Measurements from ENCODE around the gene TBC1D1.

Gene TBC1D1

GRCh38 chr4:38062088-38062775 lies 171.3 kb downstream of the TBC1D1 start:
- TF ChIP-seq SIN3A (IDR thresholded peaks at IDR 0.05; ENCODE audit: borderline replicate concordance, insufficient read depth, low read length) (no peak), POLR2AphosphoS5 (IDR thresholded peaks at IDR 0.05; ENCODE audit: low read depth, low read length) (no peak), REST (IDR thresholded peaks at IDR 0.05; ENCODE audit: insufficient read depth in 1 of 2, low read depth in 2 of 2, low read length in 2 of 2) (no peak), FOXP2 (optimal IDR thresholded peaks at IDR 0.05; ENCODE audit: borderline replicate concordance, extremely low read depth, extremely low read length, insufficient read depth) (no peak), TAF1 (IDR thresholded peaks at IDR 0.05; ENCODE audit: borderline replicate concordance, insufficient read depth, low read length) (no peak)

GRCh38 chr4:38062776-38063097 lies 171.9 kb downstream of the TBC1D1 start:
- TF ChIP-seq POLR2AphosphoS5 (IDR thresholded peaks at IDR 0.05; ENCODE audit: low read depth, low read length) (no peak), TAF1 (IDR thresholded peaks at IDR 0.05; ENCODE audit: borderline replicate concordance, insufficient read depth, low read length) (no peak), SIN3A (IDR thresholded peaks at IDR 0.05; ENCODE audit: borderline replicate concordance, insufficient read depth, low read length) (no peak), REST (IDR thresholded peaks at IDR 0.05; ENCODE audit: insufficient read depth in 1 of 2, low read depth in 2 of 2, low read length in 2 of 2) (no peak), FOXP2 (optimal IDR thresholded peaks at IDR 0.05; ENCODE audit: borderline replicate concordance, extremely low read depth, extremely low read length, insufficient read depth) (no peak)

GRCh38 chr4:38065176-38065575 lies 174.3 kb downstream of the TBC1D1 start:
- no peak for TF ChIP-seq SIN3A (IDR thresholded peaks at IDR 0.05; ENCODE audit: borderline replicate concordance, insufficient read depth, low read length)
- no peak for TF ChIP-seq FOXP2 (optimal IDR thresholded peaks at IDR 0.05; ENCODE audit: borderline replicate concordance, extremely low read depth, extremely low read length, insufficient read depth)
- no peak for TF ChIP-seq TAF1 (IDR thresholded peaks at IDR 0.05; ENCODE audit: borderline replicate concordance, insufficient read depth, low read length)

- no peak for TF ChIP-seq TAF1 (IDR thresholded peaks at IDR 0.05; ENCODE audit: borderline replicate concordance, insufficient read depth, low read length)
- TF ChIP-seq POLR2AphosphoS5 (IDR thresholded peaks at IDR 0.05; ENCODE audit: low read depth, low read length): no peak
- no peak for TF ChIP-seq REST (IDR thresholded peaks at IDR 0.05; ENCODE audit: insufficient read depth in 1 of 2, low read depth in 2 of 2, low read length in 2 of 2)
- TF ChIP-seq FOXP2 (optimal IDR thresholded peaks at IDR 0.05; ENCODE audit: borderline replicate concordance, extremely low read depth, extremely low read length, insufficient read depth): no peak
- no peak for TF ChIP-seq SIN3A (IDR thresholded peaks at IDR 0.05; ENCODE audit: borderline replicate concordance, insufficient read depth, low read length)
Observed at GRCh38 chr4:38065900-38066299, 175.0 kb downstream of the TBC1D1 start.

- TF ChIP-seq SIN3A (IDR thresholded peaks at IDR 0.05; ENCODE audit: borderline replicate concordance, insufficient read depth, low read length) (no peak), FOXP2 (optimal IDR thresholded peaks at IDR 0.05; ENCODE audit: borderline replicate concordance, extremely low read depth, extremely low read length, insufficient read depth) (no peak), REST (IDR thresholded peaks at IDR 0.05; ENCODE audit: insufficient read depth in 1 of 2, low read depth in 2 of 2, low read length in 2 of 2) (no peak), TAF1 (IDR thresholded peaks at IDR 0.05; ENCODE audit: borderline replicate concordance, insufficient read depth, low read length) (no peak)
Observed at GRCh38 chr4:38067499-38067898, 176.6 kb downstream of the TBC1D1 start.
